Measurements from ENCODE around the gene SOWAHA.

SOWAHA gene

DNA sequence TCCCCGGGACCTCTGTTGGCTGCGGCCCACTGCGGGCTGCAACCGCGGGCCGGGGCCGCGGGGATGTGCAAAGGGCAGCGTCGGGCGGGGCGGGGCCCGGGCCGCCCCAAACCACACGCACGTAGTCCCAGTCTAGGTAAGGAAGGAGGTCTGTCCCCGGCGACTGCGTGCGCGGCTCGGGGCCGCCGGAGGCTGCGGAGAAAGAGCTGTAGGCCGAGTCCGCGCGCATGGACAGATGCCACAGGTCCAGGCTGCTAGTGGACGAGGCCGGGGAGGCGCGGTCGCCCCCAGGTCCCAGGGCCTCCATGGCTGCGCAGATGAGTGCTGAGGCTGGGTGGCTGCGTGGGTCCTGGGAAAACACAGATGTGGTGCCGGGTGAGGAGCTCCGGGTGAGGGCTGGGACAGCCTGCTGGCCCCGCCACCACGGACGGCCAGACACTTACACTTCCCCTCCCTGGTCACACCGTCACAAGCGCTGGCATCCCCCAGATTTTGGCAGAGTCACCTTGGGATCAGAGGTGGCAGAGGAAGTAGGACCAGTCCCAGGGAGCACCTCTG, 12.8 kb downstream of the SOWAHA start:
- DNase-seq (ENCODE audit: low read depth): no peak

DNA sequence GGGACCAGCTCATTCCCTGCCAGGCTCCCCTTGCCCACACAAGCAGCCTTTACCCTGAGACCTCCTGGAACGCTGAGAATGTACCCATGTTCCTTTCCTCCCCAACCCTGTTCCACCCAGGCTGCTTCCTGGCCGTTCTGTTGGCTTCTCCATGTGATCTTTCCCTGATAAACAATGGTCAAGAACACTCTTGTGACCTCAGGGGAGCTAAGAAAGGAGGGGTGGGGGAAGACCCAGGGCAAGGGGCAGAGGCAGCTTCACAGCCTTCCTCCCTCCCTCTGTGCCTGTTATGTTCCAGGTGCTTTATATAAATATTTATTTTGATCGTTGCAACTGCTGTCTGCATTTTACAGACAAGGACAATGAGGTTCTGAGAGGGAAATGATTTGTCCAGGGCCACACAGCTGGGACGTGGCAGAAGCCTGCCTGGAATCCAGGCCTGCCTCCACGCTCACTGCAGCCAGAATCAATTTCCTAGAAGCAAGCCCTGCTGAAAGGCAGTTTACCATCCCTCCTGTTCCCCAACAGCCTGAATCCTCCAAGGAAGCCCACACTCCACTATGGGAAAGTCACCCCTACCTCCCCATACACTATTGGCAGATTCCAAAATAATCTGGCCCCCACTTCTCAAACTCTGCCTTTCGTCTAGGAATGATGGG, 13.5 kb downstream of the SOWAHA start:
- no peak for DNase-seq (ENCODE audit: low read depth)

DNA sequence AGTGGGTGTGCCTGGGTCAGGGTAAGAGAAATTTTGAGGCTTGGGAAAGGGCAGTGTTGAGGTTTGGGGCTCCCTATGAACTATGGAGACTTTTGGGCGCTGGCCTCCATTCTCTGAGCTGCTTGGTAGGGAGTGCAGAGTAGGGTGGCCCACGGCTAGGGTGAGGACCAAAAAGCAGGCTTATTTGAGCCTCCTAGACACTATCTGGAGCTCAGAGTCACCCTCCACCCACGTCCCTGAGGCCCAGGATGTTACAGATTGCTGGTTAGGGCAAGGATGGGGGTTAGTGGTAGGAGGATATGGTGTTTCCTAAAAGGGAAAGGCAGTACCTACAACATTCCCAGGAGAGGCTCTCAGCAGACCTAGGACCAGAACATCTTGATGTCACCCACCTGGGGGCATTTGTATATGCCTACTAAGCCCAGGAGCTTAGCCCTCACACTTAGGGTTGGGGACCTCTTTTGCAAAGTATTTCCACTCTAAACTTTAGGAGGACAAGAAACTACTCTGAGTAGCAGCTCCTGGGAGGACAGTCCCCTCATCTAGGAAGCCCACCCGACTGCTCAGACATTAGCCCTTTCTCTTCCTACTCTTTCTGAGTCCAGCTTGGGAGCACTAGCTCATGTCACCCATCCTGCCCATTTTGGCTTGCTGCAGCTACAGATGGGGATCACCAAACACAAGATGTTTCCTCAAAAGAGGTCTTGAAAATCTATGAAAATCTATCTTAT, 15.0 kb downstream of the SOWAHA start:
- no peak for DNase-seq (ENCODE audit: low read depth)

DNA sequence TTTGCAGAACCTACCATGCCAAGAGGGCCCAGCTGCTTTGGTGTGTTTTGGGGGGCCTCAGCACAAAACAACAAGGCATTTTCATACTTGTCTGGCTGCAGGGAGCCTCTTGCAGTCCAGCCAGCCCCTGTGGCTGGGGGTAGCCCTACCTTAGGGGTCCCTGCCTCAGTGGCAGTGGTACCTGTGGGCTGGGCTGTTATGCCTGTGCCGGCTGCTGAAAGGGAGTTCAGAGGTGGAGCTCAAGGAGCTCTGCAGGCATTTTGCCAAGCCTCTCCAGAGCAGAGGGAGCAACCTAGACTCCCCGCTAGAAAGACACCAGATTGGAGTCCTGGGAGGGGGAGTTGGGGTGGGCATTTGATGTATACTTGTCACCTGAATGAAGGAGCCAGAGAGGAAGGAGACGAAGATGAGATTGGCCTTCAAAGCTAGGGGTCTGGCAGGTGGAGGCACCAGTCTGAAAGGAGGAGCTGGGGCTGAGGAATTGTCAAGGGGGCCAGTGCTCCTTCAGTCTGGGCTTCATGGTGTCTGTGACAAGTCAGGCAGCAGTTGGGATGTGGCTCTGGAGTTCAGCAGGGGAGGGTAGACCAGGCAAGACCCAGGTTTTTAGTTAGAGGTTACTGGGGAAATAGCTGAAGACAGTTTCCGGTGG, 15.9 kb downstream of the SOWAHA start:
- DNase-seq (ENCODE audit: low read depth): no peak

DNA sequence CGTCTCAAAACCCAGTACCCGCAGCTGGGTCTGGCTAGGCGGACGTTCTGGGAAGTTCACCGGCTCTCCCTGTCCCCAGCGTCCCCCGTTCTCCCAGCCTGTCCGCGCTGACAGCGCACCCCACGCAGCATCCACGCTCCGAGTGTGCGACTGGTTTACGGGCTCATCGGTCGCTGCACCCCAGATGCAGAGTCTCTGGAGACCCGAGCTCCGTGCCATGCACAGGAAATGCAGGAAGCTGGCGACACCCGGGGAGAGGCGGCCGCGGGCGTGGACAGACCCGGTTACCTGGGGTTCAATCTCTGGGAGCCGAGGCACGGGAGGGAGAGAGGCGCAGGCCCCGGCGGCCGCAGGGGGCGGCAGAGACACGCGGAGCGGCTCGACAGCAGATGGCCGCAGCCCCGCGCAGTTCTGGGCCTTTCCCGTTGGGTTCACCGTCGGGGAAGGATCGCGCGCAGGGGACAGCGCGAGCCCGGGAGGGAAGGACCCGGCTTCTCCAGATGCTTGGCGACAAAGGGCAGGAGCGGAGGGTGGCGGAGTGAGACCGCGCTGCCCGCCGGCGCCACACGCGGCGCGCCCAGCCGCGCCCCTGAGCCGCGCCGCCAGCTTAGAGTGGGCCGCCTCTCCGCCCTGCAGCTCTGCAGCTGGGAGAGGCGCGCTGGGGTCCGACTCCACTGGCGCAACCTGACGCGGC, 16.8 kb downstream of the SOWAHA start:
- DNase-seq (ENCODE audit: low read depth): peak; percentile 49

DNA sequence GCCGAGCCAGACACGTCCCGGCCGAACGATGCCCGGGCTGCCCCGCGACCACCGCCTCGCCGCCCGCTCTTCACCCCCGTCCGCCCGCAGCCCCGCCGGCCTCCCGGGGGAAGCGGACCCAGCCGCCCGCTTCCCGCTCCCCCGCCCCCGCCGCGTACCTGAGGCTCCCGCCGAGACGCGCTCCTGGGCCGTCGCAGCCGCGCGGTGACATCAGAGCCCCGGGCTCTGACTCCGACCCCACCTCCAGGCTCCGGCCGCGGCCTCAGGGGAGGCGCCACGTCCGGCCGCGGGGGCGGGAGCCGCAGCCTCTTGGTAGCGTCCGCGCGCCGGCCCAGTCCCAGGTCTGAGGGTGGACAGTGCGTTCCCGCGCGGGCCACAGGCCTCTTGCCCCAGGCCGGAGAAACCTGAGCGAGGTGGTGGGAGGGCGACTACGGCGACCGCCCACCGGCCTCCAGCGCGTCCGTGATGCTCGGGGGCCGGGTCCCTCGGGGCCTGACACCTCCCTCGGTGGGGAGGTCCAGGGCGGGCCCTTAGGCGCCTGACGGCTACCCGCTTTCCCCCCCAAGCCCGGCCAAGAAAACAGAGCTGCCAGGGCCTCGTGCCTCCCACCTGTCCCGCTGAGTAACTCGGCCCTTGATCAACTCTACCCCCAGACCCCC, 17.5 kb downstream of the SOWAHA start, which contains the start of gene SHROOM1:
Gene SHROOM1, minus strand, starts transcription at position 212 of the 659 bp plus-strand sequence. CDS start 4,507 bp downstream, outside the sequence.
- peak; percentile 9 for DNase-seq (ENCODE audit: low read depth)

DNA sequence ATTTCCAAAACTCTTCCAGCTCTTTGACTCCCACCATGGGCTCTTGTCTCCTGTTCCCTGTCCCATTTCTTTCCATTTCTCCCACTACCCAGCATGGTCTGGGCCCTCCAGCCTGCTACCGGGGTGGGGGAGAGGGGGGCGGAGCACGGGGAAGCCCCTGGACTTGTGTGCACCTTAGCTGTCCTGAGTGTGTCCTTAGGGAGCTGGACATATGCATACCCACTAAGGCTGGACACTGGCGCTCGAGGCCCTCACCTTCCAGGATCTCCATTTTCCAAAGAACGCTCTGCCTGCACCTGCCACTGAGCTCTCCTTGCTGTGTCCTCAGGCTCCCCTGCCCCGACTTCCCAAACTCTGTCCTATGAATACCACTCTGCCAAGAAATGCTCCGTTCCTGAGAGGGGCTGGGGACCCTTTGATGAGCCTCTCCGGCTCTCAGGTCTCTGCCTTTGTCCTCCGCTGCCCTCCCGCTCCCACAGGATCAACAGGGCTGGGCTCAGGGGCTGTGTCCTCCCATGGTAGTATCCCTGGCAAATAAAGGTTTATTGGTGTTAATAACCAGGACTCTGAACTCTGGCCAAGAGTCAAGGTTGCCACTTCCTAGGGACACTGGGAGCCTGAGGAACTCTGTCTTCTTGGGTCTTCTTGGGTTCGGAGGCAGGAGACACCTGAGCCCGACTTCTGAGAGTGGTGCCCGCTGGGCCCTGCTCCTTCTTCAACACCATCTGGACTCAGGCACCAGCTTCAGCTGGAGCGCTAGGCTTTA, 18.2 kb downstream of the SOWAHA start:
- no peak for DNase-seq (ENCODE audit: low read depth)

DNA sequence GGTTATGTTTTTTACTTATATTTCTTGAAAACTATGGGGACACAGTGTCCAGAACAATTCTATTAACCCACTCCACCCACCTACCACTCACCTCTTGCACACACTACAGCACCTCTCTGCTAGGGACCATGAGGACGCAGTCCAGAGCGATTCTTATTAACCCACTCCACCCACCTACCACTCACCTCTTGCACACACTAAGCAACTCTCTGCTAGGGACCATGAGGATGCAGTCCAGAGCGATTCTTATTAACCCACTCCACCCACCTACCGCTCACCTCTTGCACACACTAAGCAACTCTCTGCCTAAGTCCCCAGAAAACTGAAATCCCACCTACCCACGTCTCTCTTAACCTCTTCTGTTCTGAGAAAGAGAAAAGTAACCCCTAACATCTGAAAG, 19.5 kb downstream of the SOWAHA start:
- DNase-seq (ENCODE audit: low read depth): no peak

DNA sequence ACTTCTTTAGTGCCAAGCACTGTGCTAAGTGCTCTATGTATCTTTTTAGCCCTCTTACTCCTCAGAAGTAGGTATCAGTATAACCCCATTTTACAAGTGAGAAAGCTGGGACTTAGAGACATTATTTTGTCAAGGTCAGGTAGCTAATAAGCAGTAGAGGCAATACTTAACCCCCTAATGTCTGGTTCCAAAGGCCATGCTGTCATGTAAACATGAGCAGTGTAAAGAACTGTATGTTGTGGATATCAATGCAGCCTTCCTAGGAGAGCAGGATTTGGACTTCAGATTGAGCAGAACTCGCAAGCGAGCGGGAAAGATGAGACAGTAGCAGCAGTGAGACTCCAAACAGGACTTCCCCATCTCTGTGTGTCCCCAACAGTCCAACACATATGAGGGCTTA, 21.0 kb downstream of the SOWAHA start:
- no peak for DNase-seq (ENCODE audit: low read depth)

DNA sequence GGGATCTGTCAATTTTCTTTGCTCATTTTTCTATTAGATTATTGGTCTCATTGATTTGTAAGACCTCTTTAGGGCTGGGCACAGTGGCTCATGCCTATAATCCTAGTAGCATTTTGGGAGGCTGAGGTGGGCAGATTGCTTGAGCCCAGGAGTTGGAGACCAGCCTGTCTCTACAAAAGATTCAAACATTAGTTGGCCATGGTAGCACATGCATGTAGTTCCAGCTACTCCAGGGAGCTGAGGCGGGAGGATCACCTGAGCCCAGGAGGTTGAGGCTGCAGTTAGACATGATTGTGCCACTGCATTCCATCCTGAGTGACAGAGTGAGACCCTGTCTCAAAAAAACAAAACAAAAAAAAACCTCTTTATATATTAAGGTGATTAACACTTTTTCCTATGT, 23.8 kb downstream of the SOWAHA start:
- no peak for DNase-seq (ENCODE audit: low read depth)

DNA sequence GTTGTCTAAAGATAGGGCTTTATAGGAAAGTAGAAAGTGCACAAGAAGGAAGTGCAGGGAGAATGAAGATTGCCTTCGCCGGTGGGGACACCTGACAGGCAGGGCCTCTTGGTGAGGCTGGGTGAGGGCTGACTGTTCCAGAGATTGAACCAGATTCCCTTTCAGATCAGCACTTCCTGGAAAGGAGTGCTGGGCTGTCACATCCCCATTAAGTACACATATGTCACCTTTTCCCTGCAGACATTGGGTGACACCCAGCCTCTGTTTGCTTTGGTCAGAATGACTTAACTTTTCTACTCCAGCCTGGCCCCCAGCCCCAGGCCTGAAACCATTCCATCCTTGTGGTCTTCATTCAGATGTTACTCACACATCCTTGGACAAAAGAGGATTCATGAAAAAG, 24.8 kb downstream of the SOWAHA start:
- DNase-seq (ENCODE audit: low read depth): no peak

DNA sequence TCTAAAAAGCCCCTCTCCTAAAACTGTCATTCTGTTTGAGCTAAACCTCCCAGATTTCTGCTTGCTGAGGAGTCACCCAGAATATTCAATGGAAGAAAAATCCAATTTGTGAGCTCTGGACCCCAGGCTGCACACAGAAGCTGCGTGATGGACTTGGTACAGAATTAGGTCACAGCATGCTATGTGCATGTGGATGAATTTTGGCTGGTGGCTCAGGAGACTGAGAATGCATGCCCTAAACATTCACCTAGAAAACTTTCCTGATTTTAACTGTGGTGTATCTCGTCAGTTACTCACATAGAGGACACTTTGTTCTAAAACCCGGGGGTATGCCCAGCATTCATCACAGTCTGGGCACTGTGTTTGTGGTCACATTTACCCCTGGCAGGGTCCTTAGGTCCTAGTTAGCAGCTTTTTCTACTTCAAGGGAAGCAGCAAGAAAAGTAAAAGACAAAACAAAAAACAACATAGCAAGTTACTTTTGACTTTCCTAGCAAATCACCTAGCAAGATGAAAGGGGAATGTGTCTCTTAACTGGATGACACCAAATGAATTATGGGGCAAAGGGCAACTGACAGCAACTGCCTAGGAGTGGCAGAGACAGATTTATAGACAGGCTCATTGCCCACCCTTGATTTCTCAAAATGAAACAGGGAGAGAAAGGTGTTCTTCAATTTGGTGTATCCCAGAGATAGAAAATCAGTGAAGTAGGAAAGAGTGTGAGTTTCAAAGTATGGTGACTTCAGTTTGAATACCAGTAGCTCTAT, 25.6 kb downstream of the SOWAHA start:
- DNase-seq (ENCODE audit: low read depth): no peak

DNA sequence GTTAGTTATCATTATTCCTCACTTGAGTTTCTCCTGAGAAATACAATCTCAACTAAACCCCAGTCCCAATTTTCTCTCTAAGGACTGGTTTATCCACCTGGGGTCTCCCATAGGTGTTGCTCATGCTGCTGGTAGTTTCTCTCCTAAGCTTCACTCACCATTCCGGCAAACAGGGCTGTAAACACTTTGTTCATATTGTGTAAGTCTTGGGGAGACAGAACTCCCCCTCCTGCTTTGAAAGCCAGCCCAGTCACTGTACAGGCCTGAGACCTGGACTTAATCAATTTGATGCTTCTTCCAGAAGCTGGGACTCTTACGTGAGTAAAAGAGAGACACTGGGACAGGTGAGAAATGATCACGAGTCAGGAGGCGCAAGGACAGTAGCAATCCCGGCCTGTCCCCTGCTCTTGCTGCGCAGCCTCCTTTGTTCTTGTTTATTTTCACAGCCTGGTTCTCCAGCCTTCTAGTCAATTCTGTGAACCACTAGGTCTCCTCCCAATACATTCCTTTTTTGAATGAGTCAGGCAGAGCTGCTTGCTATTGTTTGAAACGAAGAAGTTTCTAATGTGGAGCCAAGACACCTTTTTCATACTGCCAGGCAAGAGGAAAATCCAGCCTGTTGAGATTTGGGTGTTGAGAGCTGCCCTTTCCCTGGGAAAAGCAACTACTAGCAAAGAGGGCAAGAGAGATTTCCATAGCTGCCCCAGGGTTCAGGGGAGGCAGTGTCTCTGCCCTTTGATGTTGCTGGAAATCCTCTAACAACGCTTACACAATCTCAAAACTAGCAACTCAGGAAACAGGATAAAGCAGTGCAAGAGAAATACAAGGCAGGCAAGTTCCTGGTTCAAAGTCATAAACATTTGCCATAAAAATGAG, 26.6 kb downstream of the SOWAHA start:
- no peak for DNase-seq (ENCODE audit: low read depth)

DNA sequence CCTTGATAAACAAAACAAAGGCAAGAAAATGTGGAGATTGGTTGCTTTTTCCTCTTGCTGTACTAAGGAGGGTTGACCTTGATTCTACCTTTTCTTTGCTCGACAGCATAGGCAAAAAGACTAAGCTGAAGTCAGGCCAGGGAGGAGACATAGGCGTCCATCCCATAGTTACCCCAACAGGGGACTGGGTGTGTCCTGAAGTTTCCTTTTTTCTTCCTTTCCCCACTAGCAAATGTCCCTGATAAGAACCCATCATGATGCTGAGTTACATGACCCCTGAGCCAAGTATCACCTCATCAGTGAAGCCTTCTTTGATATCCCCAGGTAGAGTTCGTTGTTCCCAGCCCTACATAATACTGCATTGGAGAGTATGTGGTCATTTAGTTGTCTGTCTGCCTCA, 27.2 kb downstream of the SOWAHA start:
- no peak for DNase-seq (ENCODE audit: low read depth)

DNA sequence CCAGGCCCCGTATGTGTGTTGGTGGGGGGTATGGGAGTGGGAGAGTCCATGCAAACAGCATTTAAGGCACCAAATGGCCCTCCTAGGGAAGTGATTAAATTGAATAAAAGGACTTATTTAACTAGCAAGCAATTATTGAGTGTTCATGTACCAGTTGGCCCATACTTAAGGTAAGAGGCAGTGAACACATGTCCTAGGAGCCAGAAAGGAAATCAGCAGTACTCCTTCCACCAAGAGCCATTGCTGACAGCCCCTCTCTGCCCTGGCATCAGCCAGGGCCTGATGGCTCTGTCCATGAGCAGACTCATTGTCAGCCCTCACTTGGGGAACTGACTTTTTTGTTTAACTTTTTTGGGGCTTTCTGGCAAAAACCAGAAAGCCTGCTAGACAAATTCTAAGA, 27.8 kb downstream of the SOWAHA start:
- DNase-seq (ENCODE audit: low read depth): no peak

DNA sequence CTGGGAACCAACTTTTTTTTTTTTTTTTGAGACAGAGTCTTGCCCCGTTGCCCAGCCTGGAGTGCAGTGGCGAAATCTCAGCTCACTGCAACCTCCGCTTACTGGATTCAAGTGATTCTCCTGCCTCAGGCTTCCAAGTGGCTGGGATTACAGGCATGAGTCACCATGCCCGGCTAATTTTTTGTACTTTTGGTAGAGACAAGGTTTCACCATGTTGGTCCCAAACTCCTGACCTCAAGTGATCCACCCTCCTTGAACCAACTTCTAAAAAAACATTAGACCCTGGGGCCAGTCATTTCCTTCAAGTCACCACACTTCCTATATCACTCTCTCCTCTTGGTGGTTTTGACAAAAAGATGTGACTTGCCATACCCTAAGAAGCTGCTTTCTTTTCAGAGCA, 28.2 kb downstream of the SOWAHA start:
- no peak for DNase-seq (ENCODE audit: low read depth)

DNA sequence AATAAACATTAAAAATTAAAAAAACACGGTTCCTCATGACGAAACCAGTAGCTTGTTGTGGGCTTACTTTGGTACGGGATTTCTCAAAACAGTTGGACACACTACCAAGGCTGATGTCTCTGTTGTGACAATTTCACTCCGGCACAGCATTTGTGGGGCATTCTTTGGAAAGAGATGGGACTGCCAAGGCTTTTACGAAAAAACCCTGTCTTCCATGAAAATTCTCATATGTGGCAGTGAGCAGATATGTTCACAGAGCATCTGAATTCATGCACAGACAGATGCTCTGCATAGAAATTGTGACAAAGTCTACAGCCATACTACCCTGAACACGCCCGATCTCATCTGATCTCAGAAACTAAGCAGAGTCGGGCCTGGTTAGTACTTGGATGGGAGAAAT, 35.2 kb downstream of the SOWAHA start:
- DNase-seq (ENCODE audit: low read depth): no peak

DNA sequence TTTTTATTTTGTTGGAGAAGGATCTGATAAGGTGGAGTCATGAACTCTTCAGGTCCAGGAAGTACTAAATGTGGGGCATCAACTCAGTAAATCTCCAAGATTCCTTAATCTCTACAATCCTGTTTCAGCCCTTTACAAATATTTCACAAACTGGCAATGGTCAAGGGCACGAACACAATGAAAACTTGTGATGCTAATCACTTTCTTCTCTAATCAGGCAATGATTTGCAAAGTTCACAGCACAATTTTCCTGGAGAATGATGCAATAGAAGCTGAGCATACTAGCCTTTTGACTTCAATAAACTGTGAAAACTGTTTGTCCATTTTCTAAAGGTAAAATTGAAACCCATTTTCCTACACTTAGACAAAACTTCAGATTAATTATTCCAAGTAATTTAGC, 36.2 kb downstream of the SOWAHA start:
- no peak for DNase-seq (ENCODE audit: low read depth)

DNA sequence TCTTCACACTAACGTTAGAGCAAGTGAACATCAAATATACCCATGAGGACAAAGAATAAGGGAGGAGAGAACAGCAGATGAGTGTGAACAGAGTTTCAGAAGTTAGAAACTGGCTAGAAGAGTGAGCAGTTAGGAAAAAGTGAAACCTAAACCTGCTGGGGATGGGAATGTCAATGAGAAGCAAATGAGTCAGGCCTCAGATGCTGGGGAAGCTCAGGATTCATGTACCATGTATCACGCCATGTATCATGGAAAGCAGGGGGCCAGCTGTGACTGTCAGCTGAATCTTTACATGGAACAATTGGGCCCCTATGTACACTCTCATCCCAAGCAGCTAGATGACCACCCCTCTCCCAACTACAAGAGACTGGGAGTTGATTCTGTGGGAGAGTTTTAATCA, 37.0 kb downstream of the SOWAHA start:
- no peak for DNase-seq (ENCODE audit: low read depth)
